ENCODE measurements around the gene LTBR.
"Not testable (repeated sequence)": the region's sequence is repeated elsewhere in the genome, so short reads cannot be mapped to it uniquely, and the experiment has no call there.

LTBR gene

GRCh38 chr12:6383572-6384498 is at the start of gene LTBR:
Gene LTBR (plus strand): TSS chr12:6384162. CDS start chr12:6384359, 197 bp downstream.
- no peak for DNase-seq

GRCh38 chr12:6334359-6334758 is 49.6 kb upstream of the LTBR start:
- DNase-seq: no peak

- DNase-seq: no peak
Measured at GRCh38 chr12:6334940-6335450, 49.0 kb upstream of the LTBR start.

- DNase-seq: no peak
Measured at GRCh38 chr12:6335451-6336078, 48.4 kb upstream of the LTBR start.

- peak; percentile 74 for DNase-seq
Measured at GRCh38 chr12:6336079-6336888, 47.7 kb upstream of the LTBR start.

- DNase-seq: no peak
Measured at GRCh38 chr12:6336889-6337853, 46.8 kb upstream of the LTBR start.

DNA sequence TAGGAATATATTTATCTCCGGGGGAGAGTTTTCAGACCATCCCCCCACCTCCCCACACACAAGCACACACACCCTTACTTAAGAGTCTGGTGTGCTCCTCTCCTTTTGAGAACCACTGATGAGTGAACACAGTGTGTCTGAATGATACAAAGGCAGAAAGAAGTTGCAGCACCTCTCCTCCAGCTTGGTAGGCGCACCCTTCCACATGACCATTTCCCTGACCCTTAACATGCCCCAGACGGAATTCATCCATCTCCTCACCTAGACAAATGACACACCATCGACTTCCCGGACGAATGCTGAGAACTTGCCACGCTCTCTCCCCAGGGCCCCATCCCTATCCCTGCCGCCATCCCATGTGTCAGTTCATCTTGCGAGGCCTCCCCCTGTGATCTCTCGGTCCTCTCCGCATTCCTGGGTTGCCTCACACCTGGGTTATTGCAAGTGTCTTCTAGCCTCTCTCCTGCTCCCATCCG is 46.0 kb upstream of the LTBR start:
- DNase-seq: no peak

DNA sequence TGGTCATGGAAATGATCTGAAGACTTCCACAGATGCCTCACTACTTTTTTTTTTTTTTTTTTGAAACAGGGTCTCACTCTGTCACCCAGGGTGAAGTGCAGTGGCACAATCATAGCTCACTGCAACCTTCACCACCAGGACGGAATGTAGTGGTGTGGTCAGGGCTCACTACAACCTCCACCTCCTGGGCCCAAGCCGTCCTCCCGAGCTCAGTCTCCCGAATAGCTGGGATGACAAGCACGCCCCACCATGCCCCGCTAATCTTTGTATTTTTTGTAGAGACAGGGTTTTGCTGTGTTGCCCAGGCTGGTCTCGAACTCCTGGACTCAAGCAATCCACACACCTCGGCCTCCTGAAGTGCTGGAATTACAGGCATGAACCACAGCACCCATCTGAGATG is 45.4 kb upstream of the LTBR start:
- DNase-seq: not testable (repeated sequence)

DNA sequence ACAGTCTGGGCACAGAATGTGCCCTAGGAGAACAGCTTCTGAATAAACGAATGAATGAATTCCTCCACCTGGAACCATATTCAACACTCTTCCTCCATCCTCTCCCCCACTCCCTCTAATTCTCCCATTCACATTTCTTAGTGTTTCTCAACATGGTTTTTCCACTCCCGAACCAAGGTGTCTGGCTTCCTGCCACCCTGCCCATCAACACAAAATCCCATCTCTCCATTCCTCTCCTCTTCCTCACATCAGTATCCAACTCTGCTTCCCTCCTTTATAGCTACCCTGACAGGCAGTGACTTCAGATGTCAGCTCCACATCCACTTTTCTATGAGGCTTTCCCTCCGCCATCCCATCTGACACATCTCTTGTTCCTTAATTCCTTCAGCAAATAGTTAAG is 45.0 kb upstream of the LTBR start:
- no peak for DNase-seq

DNA sequence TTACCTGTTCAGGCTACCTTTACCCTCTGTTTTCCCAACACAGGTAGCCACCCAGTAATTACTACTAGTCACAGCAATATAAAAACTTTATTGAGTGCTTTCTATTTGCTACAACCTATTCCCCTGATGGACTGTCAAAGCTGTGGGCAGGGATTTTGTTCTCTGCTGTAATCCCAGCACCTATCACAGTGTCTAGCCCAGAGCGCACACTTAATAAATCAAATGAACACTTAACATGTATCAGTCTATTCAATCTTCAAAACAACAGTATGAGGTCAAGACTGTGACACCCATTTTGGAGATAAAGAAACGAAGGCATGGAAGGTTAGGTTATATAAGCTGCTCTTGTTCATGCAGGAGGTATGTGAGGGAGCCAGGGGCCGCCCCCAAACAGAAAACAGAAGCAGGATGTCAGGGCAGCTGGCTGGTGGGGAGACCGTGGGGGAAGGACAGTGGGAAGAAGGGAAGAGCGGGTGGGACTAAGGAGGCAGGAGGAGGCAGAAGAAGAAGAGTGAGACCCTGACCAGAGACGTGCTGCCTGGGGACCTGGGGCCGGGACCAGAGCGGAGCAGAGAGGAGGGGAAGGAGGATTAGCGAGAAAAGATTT is 43.8 kb upstream of the LTBR start:
- DNase-seq: no peak

- no peak for DNase-seq
Measured at GRCh38 chr12:6340745-6341416, 43.1 kb upstream of the LTBR start.

GRCh38 chr12:6341417-6342139 is 42.4 kb upstream of the LTBR start, which contains the start of gene TNFRSF1A:
Gene TNFRSF1A (minus strand): TSS chr12:6342076. CDS start chr12:6341814, 262 bp downstream.
- DNase-seq: peak; percentile 23

DNA sequence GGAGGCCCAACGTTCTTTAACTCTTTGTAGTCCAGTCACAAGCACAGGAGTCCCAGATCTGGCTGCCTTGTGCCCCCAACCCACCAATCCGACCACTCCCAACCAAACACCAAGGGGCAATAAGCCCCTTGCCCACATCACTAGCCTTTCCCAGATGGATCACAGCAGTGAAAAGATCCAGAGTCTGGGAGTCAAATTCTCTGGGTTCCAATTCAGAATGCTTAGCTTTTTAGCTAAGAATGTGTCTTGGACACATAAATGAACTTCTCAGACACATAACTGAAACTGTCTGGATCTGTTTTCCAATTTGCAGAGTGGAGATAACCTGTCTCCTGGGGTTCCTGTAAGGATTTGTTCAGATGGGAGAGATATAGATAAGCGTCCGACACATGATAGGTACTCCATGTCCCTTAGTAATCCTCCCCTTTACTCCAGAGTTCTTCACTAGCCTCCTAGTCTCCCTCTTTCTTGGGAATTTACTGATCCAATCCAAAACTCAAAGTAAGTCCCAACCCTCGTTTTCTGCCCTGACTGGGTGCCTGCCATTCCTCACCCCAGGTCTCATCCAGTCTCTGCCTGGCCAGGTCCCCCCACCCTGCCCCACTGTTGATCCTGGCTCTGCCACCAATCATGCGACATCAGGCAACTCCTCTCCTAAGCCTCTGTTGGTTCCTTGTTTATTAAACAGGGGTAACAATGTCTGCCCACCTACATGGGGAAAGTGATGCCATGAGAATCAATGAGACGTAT is 41.6 kb upstream of the LTBR start:
- no peak for DNase-seq

DNA sequence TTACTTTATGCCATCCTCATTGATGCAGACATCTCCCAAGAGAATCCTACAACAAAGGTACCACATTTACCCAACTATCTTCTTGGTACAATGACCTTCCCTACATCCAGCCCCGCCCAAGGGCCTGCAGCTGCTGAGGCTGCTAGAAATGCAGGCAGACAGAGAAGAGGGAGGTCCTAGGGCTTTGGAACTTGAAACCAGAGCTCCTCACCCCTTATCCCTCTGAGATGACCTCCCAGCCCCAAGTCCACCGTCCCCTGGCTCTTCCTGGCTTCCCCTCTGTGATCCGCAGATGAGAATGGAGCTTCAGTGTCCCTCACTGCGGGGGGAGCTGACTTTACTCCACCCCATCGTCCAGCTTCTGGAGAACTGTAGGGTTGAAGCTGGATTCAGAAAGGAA is 40.4 kb upstream of the LTBR start:
- DNase-seq: no peak

DNA sequence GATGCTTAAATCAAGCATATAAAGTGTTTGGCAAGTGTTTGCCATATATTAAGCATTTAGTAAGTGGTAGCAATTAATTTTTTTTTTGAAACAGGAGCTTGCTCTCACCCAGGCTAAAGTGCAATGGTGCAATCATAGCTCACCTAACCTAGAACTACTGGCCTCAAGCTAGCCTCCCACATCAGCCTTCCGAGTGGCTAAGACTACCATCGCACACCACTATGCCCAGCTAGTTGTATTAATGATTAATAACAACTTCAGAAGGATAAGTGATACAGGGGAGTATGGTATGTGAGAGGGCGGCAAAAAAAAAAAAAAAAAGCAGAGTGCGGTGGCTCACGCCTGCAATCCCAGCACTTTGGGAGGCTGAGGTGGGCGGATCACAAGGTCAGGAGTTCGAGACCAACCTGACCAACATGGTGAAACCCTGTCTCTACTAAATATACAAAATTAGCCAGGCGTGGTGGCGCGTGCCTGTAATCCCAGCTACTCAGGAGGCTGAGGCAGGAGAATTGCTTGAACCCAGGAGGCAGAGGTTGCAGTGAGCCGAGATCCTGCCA is 39.8 kb upstream of the LTBR start:
- not testable (repeated sequence) for DNase-seq

DNA sequence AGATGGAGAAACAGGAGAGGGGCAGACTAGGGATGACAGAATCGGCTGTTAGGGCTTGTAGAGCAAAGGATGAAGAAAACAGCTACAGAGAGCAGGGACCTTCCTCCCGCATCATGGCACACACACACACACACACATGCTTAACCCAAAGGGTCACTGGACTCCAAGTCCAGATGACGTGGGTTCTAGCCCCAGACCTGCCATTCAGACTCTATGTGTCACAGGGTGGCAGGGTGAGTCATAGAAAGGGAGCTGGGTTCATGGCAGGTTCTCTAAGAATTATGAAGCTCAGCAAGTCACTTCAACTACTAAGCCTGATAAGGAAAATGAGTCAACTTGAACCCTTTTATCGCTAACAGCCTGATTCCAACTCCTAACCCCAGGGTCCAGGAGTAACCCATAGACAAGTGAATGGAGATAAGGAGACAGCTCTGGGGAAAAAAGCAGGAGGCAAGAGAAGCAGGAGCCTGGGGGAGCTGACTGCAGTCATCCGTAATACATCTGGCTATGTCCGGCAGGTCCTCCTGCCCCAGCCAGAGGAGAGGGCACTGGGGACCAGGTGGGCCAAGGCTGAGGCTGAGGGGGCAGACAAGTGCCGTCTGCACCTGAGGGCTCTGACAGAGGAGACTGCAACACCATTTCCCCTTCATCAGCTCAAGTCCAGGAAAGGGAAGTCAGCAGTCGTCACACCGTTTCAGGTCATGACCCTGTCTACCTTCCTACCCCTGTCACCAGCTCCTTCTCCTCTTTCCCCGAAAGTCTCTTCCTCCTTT is 38.5 kb upstream of the LTBR start:
- DNase-seq: no peak

GRCh38 chr12:6346235-6346832 is 37.6 kb upstream of the LTBR start:
- no peak for DNase-seq

GRCh38 chr12:6346942-6347341 is 37.0 kb upstream of the LTBR start:
- DNase-seq: no peak

All from NCI-H2227 treated with DMSO at 0.1 percent for 48 hours (cell line).